ENCODE results near the gene PIP5K1C.

- no peak for TF ChIP-seq CTCF (IDR thresholded peaks at IDR 0.05)
- TF ChIP-seq POLR2A (IDR thresholded peaks at IDR 0.05), result no peak
These were observed 88.4 kb downstream of the PIP5K1C start for GRCh38 chr19:3611841-3612240.

Measured in body of pancreas (tissue), 4 donors.